M059J (cell line): ENCODE data around the gene ECEL1. TPM values are rescaled to one million over a fixed set of nuclear protein-coding genes. Genes with fewer than 3 reads are reported as not detected.

ENCODE experiments used
- DNase-seq: peaks from one replicate; pipeline ENCODE4 v3.0.0-alpha.2; 2012; ENCODE audit warnings: low read depth
- total RNA-seq: library from RNA; depleted of rRNA; stranded (reverse); fragments of >200 nt; shearing (Covaris generic); gene quantifications from 2 replicates; pipeline ENCODE4 v1.2.3, GENCODE V29; 2014

Gene ECEL1
- total RNA-seq, 1 experiment from 2014 or later: not detected

DNA sequence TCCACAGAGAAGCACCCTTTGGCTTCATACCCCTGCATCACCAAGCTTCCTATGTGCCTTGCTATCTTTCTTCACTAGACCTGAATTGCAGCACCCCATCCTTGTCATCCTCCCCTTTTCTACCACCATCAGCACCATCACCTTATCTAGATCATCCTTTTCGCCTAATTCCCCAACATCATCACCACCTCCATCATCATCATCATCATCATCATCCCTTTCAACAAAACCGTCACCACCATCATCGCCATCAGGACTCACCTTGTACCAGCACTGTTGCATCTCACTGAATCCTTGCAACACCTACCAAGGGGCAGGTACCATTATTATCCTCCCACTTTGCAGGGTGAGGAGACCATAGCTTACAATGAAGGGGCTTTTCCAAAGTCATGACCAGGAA lies 10.8 kb upstream of the ECEL1 start:
- DNase-seq: no peak

DNA sequence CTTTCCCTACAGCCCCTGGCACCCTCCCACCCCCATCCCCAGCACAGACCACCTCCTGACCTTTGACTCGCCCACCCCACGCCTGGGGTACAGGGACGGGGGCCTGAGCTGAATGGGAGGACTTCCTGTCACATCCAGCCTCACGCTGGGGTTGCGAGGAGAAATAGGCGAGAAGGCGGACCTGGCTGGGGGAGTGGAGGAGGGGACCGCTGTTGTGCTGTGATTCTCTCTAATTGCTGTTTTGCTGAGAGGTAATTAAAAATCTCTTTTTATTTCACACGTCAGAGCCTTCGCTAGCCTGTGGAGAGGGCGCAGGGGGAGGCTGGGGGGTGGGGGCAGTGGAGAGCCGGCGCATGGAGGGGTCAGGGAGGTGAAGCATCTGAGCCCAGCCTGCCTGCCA lies 9.7 kb upstream of the ECEL1 start:
- DNase-seq: no peak

GRCh38 chr2:232496501-232497270 lies 9.1 kb upstream of the ECEL1 start:
- no peak for DNase-seq

DNA sequence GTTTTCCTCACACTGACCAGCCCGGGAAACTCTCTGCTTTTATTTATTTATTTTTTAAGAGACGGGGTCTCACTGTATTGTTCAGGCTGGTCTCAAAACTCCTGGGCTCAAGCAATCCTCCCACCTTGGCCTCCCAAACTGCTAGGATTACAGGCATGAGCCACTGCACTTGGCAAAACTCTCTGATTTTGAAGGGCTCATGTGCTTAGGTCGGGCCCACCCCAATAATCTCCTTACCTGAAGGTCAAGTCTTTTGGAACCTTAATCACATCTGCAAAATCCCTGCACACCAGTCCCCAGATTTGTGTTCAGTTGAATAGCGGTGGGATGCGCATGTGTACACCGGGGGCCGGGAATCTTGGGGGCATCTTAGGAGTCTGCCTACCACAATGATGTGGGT lies 7.7 kb upstream of the ECEL1 start:
- no peak for DNase-seq

DNA sequence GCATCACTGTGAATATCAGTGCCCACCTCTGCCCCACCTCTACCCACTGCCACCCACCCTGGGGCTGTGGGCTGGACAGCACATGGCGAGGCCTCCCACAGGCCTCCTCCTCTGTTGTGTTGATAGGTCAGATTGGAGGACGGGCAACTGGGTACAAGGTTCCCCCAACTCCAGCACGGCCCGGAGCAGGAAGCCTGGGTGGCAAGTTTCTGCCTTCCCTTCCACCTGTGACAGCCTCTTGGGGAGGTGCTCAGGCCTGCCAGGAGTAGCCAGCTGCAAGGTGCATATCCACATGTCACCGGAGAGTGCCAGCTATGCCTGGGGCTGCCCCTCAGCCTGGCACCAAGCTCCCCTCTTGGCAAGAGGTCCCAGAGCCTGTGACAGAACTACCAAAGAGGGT lies 6.9 kb upstream of the ECEL1 start:
- DNase-seq: no peak

DNA sequence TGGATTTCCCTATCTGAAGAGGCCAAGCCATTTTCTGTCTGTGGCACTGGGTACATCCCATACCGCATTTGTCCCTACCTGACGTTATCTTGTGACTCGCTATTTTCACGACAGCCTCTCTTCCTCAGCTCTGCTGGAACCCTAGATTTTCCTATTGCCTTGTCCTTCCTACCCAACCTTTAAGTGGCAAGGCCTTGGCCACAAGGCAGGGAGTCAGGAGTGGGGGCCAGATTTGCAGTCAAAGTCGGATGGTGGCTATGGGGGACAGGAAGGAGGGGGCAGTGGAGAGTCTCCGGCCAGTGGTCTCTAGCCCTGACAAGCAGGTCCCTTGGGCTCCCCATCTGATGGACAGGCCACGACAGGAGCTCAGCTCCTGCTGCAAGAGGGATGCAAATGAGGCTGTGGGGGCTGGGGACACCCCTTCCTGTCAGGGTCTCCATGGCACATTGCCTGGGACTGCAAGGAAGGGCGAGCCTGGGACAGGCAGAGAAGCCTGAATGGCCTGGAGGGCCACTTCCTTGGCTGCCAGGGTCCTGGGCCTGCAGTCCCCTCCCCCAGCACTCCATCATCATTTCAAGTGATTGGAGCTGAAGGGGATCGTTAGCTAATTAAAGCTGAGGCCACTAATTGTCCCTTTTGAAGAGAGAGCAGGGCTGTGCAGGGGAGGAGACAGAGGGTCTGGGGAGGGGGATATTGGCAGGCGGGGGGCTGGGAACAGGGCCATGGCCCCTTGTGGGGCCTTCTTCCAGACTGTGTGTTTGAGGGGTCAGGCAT lies 6.3 kb upstream of the ECEL1 start:
- DNase-seq: no peak

DNA sequence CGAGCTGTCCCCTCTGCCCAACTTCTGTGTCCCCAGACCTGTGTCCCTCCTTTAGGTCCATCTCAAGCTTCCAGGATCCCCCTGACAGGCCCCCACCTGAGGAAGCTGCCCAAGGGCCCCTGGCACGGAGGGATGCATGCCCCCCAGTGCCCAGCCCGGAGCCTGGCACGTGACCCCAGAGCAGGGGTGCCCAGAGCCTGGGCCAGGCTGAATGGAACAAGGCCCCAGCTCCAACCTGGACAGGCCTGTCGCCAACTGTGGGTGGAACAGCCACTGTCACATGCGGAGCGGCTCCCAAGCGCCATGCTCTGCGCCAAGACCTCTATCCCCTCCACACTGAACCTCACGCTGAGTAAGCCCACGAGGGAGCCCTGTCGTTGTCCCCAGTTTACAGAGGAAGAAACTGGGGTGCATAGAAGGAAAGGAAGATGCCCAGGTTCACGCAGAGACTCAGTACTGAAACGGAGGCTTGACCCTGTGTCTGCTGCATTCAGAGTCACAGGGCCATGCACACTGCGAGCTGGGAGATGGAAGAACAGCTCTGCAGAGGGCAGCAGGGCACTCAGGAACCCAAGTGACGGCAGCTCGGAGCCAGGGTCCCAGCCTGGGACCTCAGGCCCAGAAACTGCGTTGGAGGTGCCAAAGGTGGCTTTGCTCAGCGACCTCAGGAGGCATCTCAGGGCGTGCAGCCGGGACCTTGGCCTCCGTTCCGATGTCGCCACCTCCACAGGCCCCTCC lies 5.5 kb upstream of the ECEL1 start:
- DNase-seq: no peak

GRCh38 chr2:232492236-232492848 lies 4.7 kb upstream of the ECEL1 start:
- DNase-seq: no peak

- no peak for DNase-seq
These were observed 3.6 kb upstream of the ECEL1 start for GRCh38 chr2:232491139-232491780.

GRCh38 chr2:232490221-232491138 lies 2.8 kb upstream of the ECEL1 start:
- DNase-seq: no peak

DNA sequence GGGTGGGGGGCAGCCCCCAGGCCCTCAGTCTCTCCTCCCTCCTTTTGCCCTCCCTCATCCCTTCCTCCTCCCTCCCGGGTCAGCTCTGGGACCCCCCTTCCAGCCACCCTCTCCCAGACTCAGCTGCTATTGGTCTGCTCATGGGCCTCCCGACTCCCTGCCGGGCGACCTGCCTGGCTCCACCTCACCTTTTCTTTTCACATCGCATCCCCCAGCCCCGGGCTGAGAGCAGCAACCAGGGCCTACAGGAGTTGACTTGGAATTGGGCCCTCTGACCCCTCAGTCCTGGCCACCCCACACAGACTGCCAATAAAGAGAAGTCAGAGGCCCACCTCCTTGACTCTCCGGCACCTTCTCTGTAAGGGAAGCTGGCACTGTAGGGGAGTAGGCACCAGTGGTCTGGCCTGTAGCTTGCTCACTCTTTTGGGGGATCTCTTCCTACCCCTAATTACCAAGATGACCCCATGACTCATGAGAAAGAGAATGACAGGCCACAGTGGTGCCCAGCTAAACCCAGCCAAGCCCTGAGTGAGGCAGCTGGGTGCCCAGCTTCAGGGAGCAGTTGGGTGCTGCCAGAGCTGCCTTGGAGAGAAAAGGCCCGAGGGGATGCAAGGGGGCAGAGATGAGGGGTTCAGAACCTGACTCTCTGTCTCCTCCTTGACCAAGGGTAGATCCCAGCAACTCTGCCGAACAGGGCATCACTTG lies 2.0 kb upstream of the ECEL1 start:
- DNase-seq: no peak

- DNase-seq: no peak
These were observed 1.2 kb upstream of the ECEL1 start for GRCh38 chr2:232488721-232489300.

DNA sequence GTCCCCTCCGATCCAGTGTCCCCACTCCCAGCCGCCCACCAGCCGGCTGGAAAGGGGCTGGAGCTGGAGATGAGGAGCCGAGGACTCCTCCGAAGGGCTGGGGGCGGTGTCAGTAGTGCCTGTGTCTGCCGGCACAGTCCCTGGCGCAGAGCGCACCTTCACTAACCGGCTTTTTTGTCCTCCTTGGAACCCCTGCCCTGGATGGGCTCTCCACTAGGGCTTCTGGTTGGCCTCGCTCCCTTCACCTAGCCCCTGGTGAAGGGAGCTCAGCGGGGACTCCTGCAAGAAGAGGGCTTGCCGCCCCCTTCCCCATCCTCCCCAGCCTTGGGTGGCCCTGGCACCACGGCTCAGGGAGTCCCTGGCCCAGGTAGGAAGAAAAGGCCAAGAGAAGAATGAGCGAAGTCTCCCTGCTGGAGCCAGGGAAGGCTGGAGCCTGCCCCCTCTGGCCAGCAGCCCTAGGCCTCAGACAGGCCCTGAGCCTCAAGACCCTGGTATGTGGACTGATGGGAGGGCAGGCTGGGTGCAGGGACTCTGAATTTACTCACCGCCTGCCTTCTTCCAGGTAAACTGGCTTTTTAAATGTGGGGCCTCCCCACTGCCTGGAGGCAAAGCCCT lies 570 bp upstream of the ECEL1 start:
- no peak for DNase-seq

- no peak for DNase-seq
These were observed 863 bp downstream of the ECEL1 start for GRCh38 chr2:232486558-232487384.

GRCh38 chr2:232485757-232486557 lies 1.7 kb downstream of the ECEL1 start:
- no peak for DNase-seq

DNA sequence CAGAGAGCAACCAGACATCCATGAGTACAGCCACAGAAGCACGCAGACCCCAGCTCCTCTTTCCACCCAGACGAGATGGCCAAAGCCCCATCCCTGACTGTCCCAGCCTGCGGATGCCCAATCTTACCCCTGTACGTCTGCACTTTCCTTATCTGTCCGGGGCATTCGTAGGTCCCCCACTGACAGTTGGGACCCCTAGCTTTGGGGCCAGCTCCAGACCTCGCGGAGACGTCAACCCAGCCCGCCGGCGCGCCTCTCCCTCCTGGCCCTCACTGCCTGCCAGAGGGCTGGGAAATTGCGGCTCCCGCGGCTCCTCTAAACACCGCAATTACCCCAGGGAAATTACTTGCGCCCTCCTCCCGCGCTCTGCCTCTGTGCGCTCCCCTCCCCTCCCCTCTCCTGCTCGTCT lies 2.3 kb downstream of the ECEL1 start:
- DNase-seq: no peak

DNA sequence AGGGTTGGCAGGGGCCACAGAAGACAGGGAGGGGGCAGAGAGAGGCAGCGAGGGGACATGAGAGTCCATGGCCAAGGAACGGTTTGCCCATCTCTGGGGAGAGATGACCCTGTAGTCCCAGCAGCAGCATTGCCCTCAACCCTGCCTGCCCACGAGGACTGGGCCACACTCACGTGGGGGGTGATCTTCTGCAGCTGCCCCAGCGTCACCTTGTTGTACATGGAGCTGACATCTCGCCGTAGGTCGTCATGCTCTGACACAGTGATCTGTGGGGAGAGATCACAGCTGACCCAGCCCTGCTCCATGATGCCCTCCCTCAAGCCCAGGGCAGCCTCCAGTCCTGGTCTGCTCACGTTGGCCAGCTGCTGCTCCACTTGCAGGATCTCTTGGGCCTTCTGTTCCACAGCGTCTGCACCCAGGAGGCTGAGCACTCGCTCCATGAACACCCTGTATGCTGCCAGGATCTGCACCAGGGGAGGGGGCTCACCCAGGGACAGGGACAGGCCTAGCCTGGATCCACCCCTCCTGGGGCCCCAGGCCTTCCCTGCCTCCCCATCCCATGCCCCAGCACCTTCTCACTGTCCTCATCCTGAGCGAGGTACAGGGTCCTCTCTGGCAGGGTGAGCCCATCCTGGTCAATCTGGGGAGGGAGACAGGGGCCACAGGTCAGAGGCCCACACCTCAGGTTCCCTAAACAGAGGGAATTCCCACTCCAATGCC lies 2.8 kb downstream of the ECEL1 start:
- no peak for DNase-seq
